IPS DF 6.9 (cell line): ENCODE results near the gene DLGAP1.
"Not testable (repeated sequence)": the region's sequence is repeated elsewhere in the genome, so short reads cannot be mapped to it uniquely, and the experiment has no call there.

Experiments
- DNase-seq: peaks from one replicate; pipeline ENCODE4 v3.0.0-alpha.2; 2013; ENCODE audit warnings: low read depth, low spot score
- H3K27ac ChIP-seq: one replicate; pipeline ENCODE4 v1.5.1; 2013; ENCODE audit warnings: low read length, control low read depth
- H3K27me3 ChIP-seq: 2 replicates; pipeline ENCODE4 v1.6.1; 2013; ENCODE audit warnings: mild to moderate bottlenecking, low read length; ENCODE audit not compliant: control insufficient read depth, insufficient read depth
- H3K36me3 ChIP-seq: 2 replicates; pipeline ENCODE4 v1.6.1; 2013; ENCODE audit warnings: low read length; ENCODE audit not compliant: control insufficient read depth, insufficient read depth
- H3K4me1 ChIP-seq: 2 replicates; pipeline ENCODE4 v1.6.1; 2013; ENCODE audit warnings: low read length; ENCODE audit not compliant: control insufficient read depth, insufficient read depth
- H3K4me3 ChIP-seq: 2 replicates; pipeline ENCODE4 v1.5.1; 2013; ENCODE audit warnings: mild to moderate bottlenecking, low read length
- H3K9me3 ChIP-seq: 2 replicates; pipeline ENCODE4 v1.6.1; 2013; ENCODE audit warnings: low read length, inconsistent platforms; ENCODE audit not compliant: control insufficient read depth, insufficient read depth
- WGBS: extraction: QIAGEN DNeasy Blood & Tissue Kit; methylation state at CpG from one replicate; pipeline ENCODE4 v1.1.7; 2013; ENCODE audit warnings: mixed read lengths, missing lambda C conversion rate; ENCODE audit not compliant: insufficient read length, insufficient coverage; 5-methylcytosine and 5-hydroxymethylcytosine counted together

Gene DLGAP1

GRCh38 chr18:4299395-4299794 is 155.7 kb downstream of the DLGAP1 start:
- Histone ChIP-seq H3K4me1 (no peaks in the 10 kb centered on the region), H3K4me3 (no peak overlapping the region), H3K27ac (no peak overlapping the region), H3K9me3 (no peaks in the 10 kb centered on the region), H3K36me3 (no peaks in the 10 kb centered on the region), H3K27me3 (no peaks in the 10 kb centered on the region)
- DNase-seq: no peak

GRCh38 chr18:4293337-4293736 is 161.8 kb downstream of the DLGAP1 start:
- no CpG with 5 or more reads among the region's 1 CpG for WGBS
- Histone ChIP-seq H3K27me3 (no peaks in the 10 kb centered on the region), H3K9me3 (no peaks in the 10 kb centered on the region), H3K36me3 (no peaks in the 10 kb centered on the region), H3K4me1 (no peaks in the 10 kb centered on the region), H3K4me3 (no peak overlapping the region), H3K27ac (no peak overlapping the region)
- DNase-seq: no peak

- H3K36me3 ChIP-seq: no peaks in the 10 kb centered on the region
- no CpG with 5 or more reads among the region's 2 CpGs for WGBS
- no peaks in the 10 kb centered on the region for H3K27me3 ChIP-seq
- no peak overlapping the region for H3K27ac ChIP-seq
- no peaks in the 10 kb centered on the region for H3K4me1 ChIP-seq
- no peaks in the 10 kb centered on the region for H3K9me3 ChIP-seq
- DNase-seq: no peak
- no peak overlapping the region for H3K4me3 ChIP-seq
These were observed 162.4 kb downstream of the DLGAP1 start for GRCh38 chr18:4292696-4293095.

GRCh38 chr18:4287340-4287739 is 167.8 kb downstream of the DLGAP1 start:
- H3K9me3 ChIP-seq, H3K4me3 ChIP-seq, H3K27me3 ChIP-seq, H3K27ac ChIP-seq, DNase-seq, H3K36me3 ChIP-seq, H3K4me1 ChIP-seq: not testable (repeated sequence)
- WGBS: no CpG with 5 or more reads among the region's 3 CpGs

GRCh38 chr18:4286256-4286655 is 168.9 kb downstream of the DLGAP1 start:
- no CpG with 5 or more reads among the region's 5 CpGs for WGBS
- Histone ChIP-seq H3K4me3 (no peak overlapping the region), H3K27ac (no peak overlapping the region), H3K9me3 (no peaks in the 10 kb centered on the region), H3K36me3 (no peaks in the 10 kb centered on the region), H3K27me3 (no peaks in the 10 kb centered on the region), H3K4me1 (no peaks in the 10 kb centered on the region)
- no peak for DNase-seq

- no CpG with 5 or more reads among the region's 3 CpGs for WGBS
- DNase-seq: no peak
- Histone ChIP-seq H3K27ac (no peak overlapping the region), H3K4me3 (no peak overlapping the region), H3K36me3 (no peaks in the 10 kb centered on the region), H3K27me3 (no peaks in the 10 kb centered on the region), H3K4me1 (no peaks in the 10 kb centered on the region), H3K9me3 (no peaks in the 10 kb centered on the region)
These were observed 169.6 kb downstream of the DLGAP1 start for GRCh38 chr18:4285525-4285924.

- Histone ChIP-seq H3K27ac (no peak overlapping the region), H3K4me1 (no peaks in the 10 kb centered on the region), H3K9me3 (no peaks in the 10 kb centered on the region), H3K4me3 (no peak overlapping the region), H3K27me3 (no peaks in the 10 kb centered on the region), H3K36me3 (no peaks in the 10 kb centered on the region)
- no CpG with 5 or more reads among the region's 2 CpGs for WGBS
- no peak for DNase-seq
These were observed 170.6 kb downstream of the DLGAP1 start for GRCh38 chr18:4284528-4284927.

- no peaks in the 10 kb centered on the region for H3K4me1 ChIP-seq
- no peak for DNase-seq
- no CpG with 5 or more reads among the region's 4 CpGs for WGBS
- H3K27ac ChIP-seq: no peak overlapping the region
- no peaks in the 10 kb centered on the region; the same call in 1 of the 2 replicates for H3K27me3 ChIP-seq
- H3K9me3 ChIP-seq: no peaks in the 10 kb centered on the region
- no peaks in the 10 kb centered on the region for H3K36me3 ChIP-seq
- no peak overlapping the region for H3K4me3 ChIP-seq
These were observed 171.3 kb downstream of the DLGAP1 start for GRCh38 chr18:4283746-4284291.

GRCh38 chr18:4282954-4283353 is 172.2 kb downstream of the DLGAP1 start:
- DNase-seq: no peak
- no CpG with 5 or more reads among the region's 3 CpGs for WGBS
- no peaks in the 10 kb centered on the region for H3K4me1 ChIP-seq
- no peak overlapping the region for H3K4me3 ChIP-seq
- no peaks in the 10 kb centered on the region for H3K36me3 ChIP-seq
- no peak overlapping the region for H3K27ac ChIP-seq
- H3K27me3 ChIP-seq: no peaks in the 10 kb centered on the region; the same call in 1 of the 2 replicates
- H3K9me3 ChIP-seq: no peaks in the 10 kb centered on the region

- H3K4me3 ChIP-seq: no peak overlapping the region
- no peaks in the 10 kb centered on the region for H3K36me3 ChIP-seq
- DNase-seq: no peak
- no peak overlapping the region for H3K27ac ChIP-seq
- H3K27me3 ChIP-seq: no peaks in the 10 kb centered on the region; the same call in 1 of the 2 replicates
- WGBS: no CpG with 5 or more reads among the region's 5 CpGs
- no peaks in the 10 kb centered on the region for H3K9me3 ChIP-seq
- no peaks in the 10 kb centered on the region for H3K4me1 ChIP-seq
These were observed 178.0 kb downstream of the DLGAP1 start for GRCh38 chr18:4276953-4277585.

- Histone ChIP-seq H3K36me3 (no peaks in the 10 kb centered on the region), H3K27ac (no peak overlapping the region), H3K4me3 (no peak overlapping the region), H3K4me1 (no peaks in the 10 kb centered on the region), H3K27me3 (no peaks in the 10 kb centered on the region), H3K9me3 (no peaks in the 10 kb centered on the region)
- DNase-seq: no peak
- 100% methylated on average over 1 of the region's 2 CpGs for WGBS
These were observed 183.2 kb downstream of the DLGAP1 start for GRCh38 chr18:4271952-4272351.
